COLO668 (cell line): Measurements from ENCODE around the gene CATSPERB.
"Not testable (repeated sequence)": the region's sequence is repeated elsewhere in the genome, so short reads cannot be mapped to it uniquely, and the experiment has no call there.

Source experiments
- DNase-seq: peaks from one replicate; lab custom pipeline; 2025; ENCODE audit not compliant: unreplicated experiment; lab: John Stamatoyannopoulos, UW

The CATSPERB gene

GRCh38 chr14:91737619-91738018 is 5.7 kb upstream of the CATSPERB start:
- no peak for DNase-seq

- no peak for DNase-seq
Observed at GRCh38 chr14:91732859-91733477, 1.1 kb upstream of the CATSPERB start.

- DNase-seq: no peak
Observed at GRCh38 chr14:91732439-91732838, 553 bp upstream of the CATSPERB start.

- no peak for DNase-seq
Observed at GRCh38 chr14:91731018-91731417, 868 bp downstream of the CATSPERB start.

- no peak for DNase-seq
Observed at GRCh38 chr14:91729756-91730155, 2.1 kb downstream of the CATSPERB start.

- no peak for DNase-seq
Observed at GRCh38 chr14:91728616-91729183, 3.2 kb downstream of the CATSPERB start.

- no peak for DNase-seq
Observed at GRCh38 chr14:91727121-91727520, 4.8 kb downstream of the CATSPERB start.

GRCh38 chr14:91723501-91723900 is 8.4 kb downstream of the CATSPERB start:
- DNase-seq: no peak

- DNase-seq: no peak
Observed at GRCh38 chr14:91722386-91722785, 9.5 kb downstream of the CATSPERB start.

GRCh38 chr14:91719839-91720238 is 12.0 kb downstream of the CATSPERB start:
- no peak for DNase-seq

- no peak for DNase-seq
Observed at GRCh38 chr14:91716999-91717398, 14.9 kb downstream of the CATSPERB start.

GRCh38 chr14:91714805-91715204 is 17.1 kb downstream of the CATSPERB start:
- DNase-seq: no peak

- DNase-seq: no peak
Observed at GRCh38 chr14:91708795-91709194, 23.1 kb downstream of the CATSPERB start.

GRCh38 chr14:91706996-91707395 is 24.9 kb downstream of the CATSPERB start:
- DNase-seq: no peak

- DNase-seq: no peak
Observed at GRCh38 chr14:91694643-91695042, 37.2 kb downstream of the CATSPERB start.

- DNase-seq: no peak
Observed at GRCh38 chr14:91693346-91693745, 38.5 kb downstream of the CATSPERB start.

GRCh38 chr14:91692075-91692474 is 39.8 kb downstream of the CATSPERB start:
- no peak for DNase-seq

- no peak for DNase-seq
Observed at GRCh38 chr14:91689608-91690007, 42.3 kb downstream of the CATSPERB start.

- not testable (repeated sequence) for DNase-seq
Observed at GRCh38 chr14:91687436-91687835, 44.5 kb downstream of the CATSPERB start.

- no peak for DNase-seq
Observed at GRCh38 chr14:91685600-91685999, 46.3 kb downstream of the CATSPERB start.

- no peak for DNase-seq
Observed at GRCh38 chr14:91681893-91682563, 49.9 kb downstream of the CATSPERB start.

- no peak for DNase-seq
Observed at GRCh38 chr14:91681118-91681517, 50.8 kb downstream of the CATSPERB start.

GRCh38 chr14:91679273-91679672 is 52.6 kb downstream of the CATSPERB start:
- no peak for DNase-seq
